ENCODE results near the gene TP53RK. TPM values are rescaled to one million over a fixed set of nuclear protein-coding genes. Genes with fewer than 3 reads are reported as not detected.
A peak's percentile ranks its signal among the peaks of the same experiment; 100 is the strongest.

TP53RK gene
- total and polyA plus RNA-seq, 2 of the 13 experiments (the other 11 are each of a cell fraction or from before 2014, with no cell fraction given): 12.9 to 25.5 TPM

- Histone ChIP-seq H2AFZ (ENCODE audit: low read length) (no peak overlapping the region), H3K4me3 (replicated peaks in 1 of 3; ENCODE audit: insufficient read depth in 1 of 3, low read depth in 2 of 3, low read length in 3 of 3) (no peak overlapping the region), H3K36me3 (replicated peaks in 1 of 2; ENCODE audit: control insufficient read depth in 1 of 2, insufficient read depth in 2 of 2, low read length in 2 of 2) (no peaks in the 10 kb centered on the region), H3K4me1 (ENCODE audit: insufficient read depth, low read length) (peaks cover 59% of the 10 kb centered on the region), H4K20me1 (ENCODE audit: insufficient read depth, low read length) (no peaks in the 10 kb centered on the region), H3K4me2 (ENCODE audit: low read depth, low read length) (peak overlapping the region; percentile 33), H3K9me3 (ENCODE audit: low read length) (peaks cover 9% of the 10 kb centered on the region; the same call in 1 of the 2 replicates), H3K27ac (ENCODE audit: extremely low read length, insufficient read depth, low read length) (no peak overlapping the region), H3K79me2 (ENCODE audit: insufficient read depth, low read length) (no peaks in the 10 kb centered on the region), H3K27me3 (ENCODE audit: control insufficient read depth in 1 of 2, insufficient read depth in 2 of 2, low read length in 2 of 2) (no peaks in the 10 kb centered on the region; a peak in 1 of 5 replicates), H3K9ac (ENCODE audit: insufficient read depth, low read depth, low read length) (no peak overlapping the region)
- CTCF ChIA-PET (ENCODE audit: low intra/inter-chr PET ratio, low total read pairs): no interaction called here
- POLR2A ChIA-PET: interaction anchor here (1.0 to 1.5 kb wide), 8 partner anchors 9 to 190 kb away, joined by 3 to 5 read pairs (median 4); partner anchors contain the start of gene ZNF334
- DNase-seq (ENCODE audit: low spot score): peak; percentile 71
- peak; percentile 17; the same call in 1 of the 3 replicates for ATAC-seq
- no peak for FAIRE-seq
- BruUV-seq (replicated peaks): no TSS peak
- in situ Hi-C loops (cut with HindIII; ENCODE audit: extremely low pct_ligation_motif_present, low pct_unique_long_range_greater_than_20kb): no loop called here
- 47% methylated on average over 3 of the region's 3 CpGs for WGBS (ENCODE audit: low lambda C conversion rate)
- intact Hi-C loops (cut with micrococcal nuclease; ENCODE audit: unreplicated experiment): no loop called here
- TF ChIP-seq GABPA (IDR thresholded peaks at IDR 0.05; ENCODE audit: low read depth, low read length): no peak
- TF ChIP-seq GABPA (CRISPR knock-in tag; IDR thresholded peaks at IDR 0.05; ENCODE audit: low read depth): peak; percentile 78
- TF ChIP-seq ATF1 (CRISPR knock-in tag; IDR thresholded peaks at IDR 0.05): peak; percentile 51; the same call in 1 of the 2 replicates
- no peak for TF ChIP-seq SOX6 (IDR thresholded peaks at IDR 0.05)
- TF ChIP-seq SOX6 (CRISPR knock-in tag; IDR thresholded peaks at IDR 0.05): 0 out of 2 replicates have a peak, but pooled peaks have one; percentile 28
- TF ChIP-seq ARID3A (IDR thresholded peaks at IDR 0.05; ENCODE audit: low read depth, low read length): no peak
- no peak for TF ChIP-seq SP2 (CRISPR knock-in tag; IDR thresholded peaks at IDR 0.05)
- peak; percentile 73 for TF ChIP-seq POGZ (CRISPR knock-in tag; IDR thresholded peaks at IDR 0.05)
- TF ChIP-seq ZBTB21 (CRISPR knock-in tag; IDR thresholded peaks at IDR 0.05): peak; percentile 71
- peak; percentile 98 for TF ChIP-seq HOMEZ (CRISPR knock-in tag; IDR thresholded peaks at IDR 0.05; ENCODE audit: low read depth)
- TF ChIP-seq ASH2L (IDR thresholded peaks at IDR 0.05; ENCODE audit: insufficient read length, low read depth, low read length): peak; percentile 27
- peak; percentile 9 for TF ChIP-seq TEAD3 (CRISPR knock-in tag; optimal IDR thresholded peaks at IDR 0.05; ENCODE audit: borderline replicate concordance)
- TF ChIP-seq GABPB1 (CRISPR knock-in tag; IDR thresholded peaks at IDR 0.05): peak; percentile 30; the same call in 1 of the 2 replicates
- TF ChIP-seq RFX1 (IDR thresholded peaks at IDR 0.05): no peak
- TF ChIP-seq CREB1 (IDR thresholded peaks at IDR 0.05): peak; percentile 71; the same call in 1 of the 2 replicates
- TF ChIP-seq CREB1 (CRISPR knock-in tag; IDR thresholded peaks at IDR 0.05): peak; percentile 85
- peak; percentile 46; the same call in 1 of the 2 replicates for TF ChIP-seq RXRB (CRISPR knock-in tag; IDR thresholded peaks at IDR 0.05; ENCODE audit: borderline replicate concordance)
- TF ChIP-seq ZNF674 (CRISPR knock-in tag; IDR thresholded peaks at IDR 0.05; ENCODE audit: low read depth): no peak
- peak; percentile 67; the same call in 1 of the 2 replicates for TF ChIP-seq MIXL1 (CRISPR knock-in tag; IDR thresholded peaks at IDR 0.05)
- TF ChIP-seq NFYB (CRISPR knock-in tag; IDR thresholded peaks at IDR 0.05): peak; percentile 65
- TF ChIP-seq ERF (CRISPR knock-in tag; IDR thresholded peaks at IDR 0.05): 0 out of 2 replicates have a peak, but pooled peaks have one; percentile 31
- TF ChIP-seq FOXK1 (CRISPR knock-in tag; IDR thresholded peaks at IDR 0.05; ENCODE audit: borderline replicate concordance, low read depth): peak; percentile 43; the same call in 1 of the 2 replicates
- peak; percentile 74 for TF ChIP-seq NFYC (CRISPR knock-in tag; IDR thresholded peaks at IDR 0.05)
- no peak for TF ChIP-seq FOXA1 (IDR thresholded peaks at IDR 0.05)
- TF ChIP-seq FOXA1 (CRISPR knock-in tag; IDR thresholded peaks at IDR 0.05): peak; percentile 60
- no peak for TF ChIP-seq FOXK2 (IDR thresholded peaks at IDR 0.05)
- TF ChIP-seq RFX5 (IDR thresholded peaks at IDR 0.05; ENCODE audit: low read depth, low read length): peak; percentile 57; the same call in 1 of the 2 replicates
- TF ChIP-seq SAP130 (CRISPR knock-in tag; IDR thresholded peaks at IDR 0.05; ENCODE audit: low read depth): 0 out of 2 replicates have a peak, but pooled peaks have one; percentile 25
Observed at GRCh38 chr20:46703435-46703834, 14.2 kb upstream of the TP53RK start.

Data from HepG2 (cell line).